ENCODE results near the gene GNG13.

- TF ChIP-seq CTCF (conservative IDR thresholded peaks at IDR 0.05) (no peak), ZFX (IDR thresholded peaks at IDR 0.05) (no peak)
Observed at GRCh38 chr16:804193-805048, 3.9 kb upstream of the GNG13 start.

All from C4-2B (cell line).